HCT116 (cell line): ENCODE data around the gene WFDC6. TPM values are rescaled to one million over a fixed set of nuclear protein-coding genes. Genes with fewer than 3 reads are reported as not detected.

Experiments used
- ATAC-seq: fragments of 200-7000 bp; cut with Tn5 transposase; 2 replicates; pipeline ENCODE4 v1.9.1; 2020; ENCODE audit warnings: mild to moderate bottlenecking, moderate library complexity
- BruUV-seq: library from RNA; stranded (reverse); fragments of 400-500 nt; replicated peaks from 2 replicates; lab custom pipeline; 2021; lab: Mats Ljungman, UMichigan
- CTCF ChIA-PET: fragments of 300-600 bp; sonication (Branson Sonifier 250); formaldehyde crosslinking; loops from one replicate; lab custom pipeline; 2021; ENCODE audit warnings: antibody characterized with exemption; lab: Charles Lee
- POLR2A ChIA-PET: fragments of 300-600, 350-600 bp; sonication (Branson Sonifier 250); formaldehyde crosslinking; loops from one replicate; lab custom pipeline; 2021; ENCODE audit warnings: antibody characterized with exemption; lab: Charles Lee
- RAD21 ChIA-PET, 2 experiments: fragments of 300-600 bp; sonication (Branson Sonifier 250); formaldehyde crosslinking; loops; one replicate each; lab custom pipeline; 2023; ENCODE audit warnings: low total read pairs in 2 of 2; ENCODE audit not compliant: uncharacterized antibody in 2 of 2, unreplicated experiment in 2 of 2, low non-redundant PET in 1 of 2; lab: Charles Lee
- DNase-seq: peaks from one replicate; pipeline ENCODE4 v3.0.0-alpha.2; 2010; ENCODE audit warnings: low read depth, low spot score
- H2AFZ ChIP-seq: fragments of 200-600 bp; shearing (Covaris generic), sonication (generic); 2 replicates; pipeline ENCODE4 v1.6.1; 2017; ENCODE audit warnings: low read depth, mixed run types, mixed read lengths, antibody characterized with exemption, low read length; ENCODE audit not compliant: poor library complexity, severe bottlenecking
- H3K27ac ChIP-seq: 2 replicates; pipeline ENCODE4 v1.5.1; 2012; ENCODE audit warnings: low read depth, low read length
- H3K27me3 ChIP-seq: fragments of 200-600 bp; sonication (generic); 2 replicates; pipeline ENCODE4 v1.6.1; 2016; ENCODE audit warnings: mixed run types, low read length, mixed read lengths; ENCODE audit not compliant: insufficient read depth
- H3K36me3 ChIP-seq, 2 experiments: fragments of 200-500 bp in 1 of 2; fragments of 200-600 bp in 1 of 2; sonication (Bioruptor generic) in 1 of 2; sonication (generic) in 1 of 2; 2 replicates each; pipeline versions ENCODE4 v1.5.1 to v1.6.1; 2014 to 2016; ENCODE audit warnings: low read length in 2 of 2, inconsistent platforms in 1 of 2, mixed read lengths in 1 of 2, mixed run types in 1 of 2; ENCODE audit not compliant: insufficient read depth in 2 of 2, control insufficient read depth in 1 of 2
- H3K4me1 ChIP-seq, 2 experiments: fragments of 200-600 bp in 1 of 2; sonication (generic) in 1 of 2; 2 replicates each; pipeline versions ENCODE4 v1.5.1 to v1.6.1; 2012 to 2017; ENCODE audit warnings: low read length in 2 of 2, inconsistent platforms in 1 of 2, mild to moderate bottlenecking in 1 of 2, mixed read lengths in 1 of 2, mixed run types in 1 of 2, moderate library complexity in 1 of 2; ENCODE audit not compliant: insufficient read depth in 2 of 2, control insufficient read depth in 1 of 2
- H3K4me2 ChIP-seq: fragments of 200-600 bp; sonication (generic); 2 replicates; pipeline ENCODE4 v1.6.1; 2017; ENCODE audit warnings: mixed run types, low read length, mixed read lengths
- H3K4me3 ChIP-seq, 2 experiments: fragments of 200-600 bp in 1 of 2; sonication (generic) in 1 of 2; replicated peaks in 1 of 2; 2 replicates each; pipeline ENCODE4 v1.5.1; 2011 to 2016; ENCODE audit warnings: low read length in 2 of 2, control low read depth in 1 of 2, low read depth in 1 of 2, mild to moderate bottlenecking in 1 of 2, mixed read lengths in 1 of 2, mixed run types in 1 of 2
- H3K79me2 ChIP-seq: fragments of 200-600 bp; sonication (generic); 2 replicates; pipeline ENCODE4 v1.6.1; 2017; ENCODE audit warnings: mild to moderate bottlenecking, mixed run types, low read length, moderate library complexity, mixed read lengths; ENCODE audit not compliant: insufficient read depth
- H3K9ac ChIP-seq: fragments of 200-600 bp; sonication (generic); 2 replicates; pipeline ENCODE4 v1.6.1; 2016; ENCODE audit warnings: low read length, mixed read lengths
- H3K9me2 ChIP-seq: fragments of 200-600 bp; sonication (generic), shearing (Covaris generic); 2 replicates; pipeline ENCODE4 v1.6.1; 2017; ENCODE audit warnings: mixed run types, mild to moderate bottlenecking, moderate library complexity; ENCODE audit not compliant: insufficient read depth
- H3K9me3 ChIP-seq, 2 experiments: fragments of 200-500 bp in 1 of 2; fragments of 200-600 bp in 1 of 2; sonication (Bioruptor generic) in 1 of 2; sonication (generic) in 1 of 2; 2 replicates each; pipeline ENCODE4 v1.6.1; 2014 to 2017; ENCODE audit warnings: low read length in 2 of 2, mixed read lengths in 2 of 2, inconsistent platforms in 1 of 2, low read depth in 1 of 2, mild to moderate bottlenecking in 1 of 2, mixed run types in 1 of 2, moderate library complexity in 1 of 2; ENCODE audit not compliant: control insufficient read depth in 1 of 2, insufficient read depth in 1 of 2
- H4K20me1 ChIP-seq: fragments of 200-600 bp; sonication (generic), shearing (Covaris generic); 2 replicates; pipeline ENCODE4 v1.6.1; 2017; ENCODE audit warnings: mixed run types, mild to moderate bottlenecking, moderate library complexity; ENCODE audit not compliant: insufficient read depth
- CEBPB ChIP-seq: IDR thresholded peaks from 2 replicates; pipeline ENCODE4 v1.6.1; 2012; ENCODE audit warnings: low read depth
- EZH2 ChIP-seq: fragments of 200-600 bp; sonication (generic); IDR thresholded peaks from 2 replicates; pipeline ENCODE4 v1.6.1; 2017; ENCODE audit warnings: antibody characterized with exemption, mixed run types
- FOSL1 ChIP-seq: IDR thresholded peaks from 2 replicates; pipeline ENCODE4 v1.6.1; 2012; ENCODE audit warnings: low read depth
- JUND ChIP-seq: IDR thresholded peaks from 2 replicates; pipeline ENCODE4 v1.6.1; 2012
- POLR2A ChIP-seq: IDR thresholded peaks from 2 replicates; pipeline ENCODE4 v1.7.0; 2011; ENCODE audit warnings: borderline replicate concordance; ENCODE audit not compliant: insufficient read depth, insufficient read length; ENCODE audit errors: extremely low read depth
- POLR2AphosphoS5 ChIP-seq: IDR thresholded peaks from 2 replicates; pipeline ENCODE4 v1.6.1; 2011; ENCODE audit warnings: mild to moderate bottlenecking, low read depth, low read length, moderate library complexity
- SRF ChIP-seq: IDR thresholded peaks from 2 replicates; pipeline ENCODE4 v1.6.1; 2012; ENCODE audit warnings: low read depth
- TCF7L2 ChIP-seq: IDR thresholded peaks from 2 replicates; pipeline ENCODE4 v1.7.0; 2011; ENCODE audit warnings: borderline replicate concordance, inconsistent platforms; ENCODE audit not compliant: insufficient read depth, insufficient read length; ENCODE audit errors: extremely low read depth
- ZFX ChIP-seq: fragments of 450-650 bp; IDR thresholded peaks from 2 replicates; pipeline ENCODE4 v1.6.1; 2017
- intact Hi-C: fragments of 100-400 bp; cut with micrococcal nuclease; formaldehyde crosslinking; loops from 2 replicates; pipeline ENCODE4 v1.10.0; 2022
- total RNA-seq: library from RNA; stranded (reverse); gene quantifications from one replicate; pipeline ENCODE4 v1.2.1, GENCODE V29; 2021; ENCODE audit not compliant: unreplicated experiment
- TF ChIP-seq, protein P1 (sequence below): IDR thresholded peaks from 2 replicates; pipeline ENCODE4 v1.6.1; 2011; ENCODE audit warnings: mild to moderate bottlenecking, low read length, moderate library complexity; ENCODE audit not compliant: insufficient replicate concordance; ENCODE audit errors: extremely low read depth

Gene WFDC6
- total RNA-seq, 1 experiment from 2014 or later, result not detected

DNA sequence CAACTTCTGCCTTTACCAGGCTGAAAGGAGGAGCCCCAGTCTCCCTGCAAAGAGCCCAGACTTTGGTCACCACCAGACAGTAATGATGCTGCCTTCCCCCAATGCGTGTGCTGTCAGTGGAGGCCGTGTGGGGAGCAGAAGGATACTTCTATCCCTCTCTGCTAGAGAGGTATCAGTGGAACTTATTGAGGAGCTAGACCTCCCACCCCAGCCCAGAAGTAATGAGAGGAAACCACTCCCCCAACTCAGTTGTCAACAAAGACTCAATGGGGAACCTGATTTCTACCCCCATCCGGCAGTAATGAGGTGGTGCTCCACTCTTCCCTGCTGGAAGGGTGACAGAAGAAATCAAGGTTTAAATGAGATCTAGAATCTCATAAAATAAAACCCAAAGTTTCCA lies 44.2 kb upstream of the WFDC6 start:
- no peak overlapping the region for H3K9ac ChIP-seq
- no peaks in the 10 kb centered on the region for H3K4me1 ChIP-seq
- no peaks in the 10 kb centered on the region for H3K36me3 ChIP-seq
- no peak overlapping the region for H3K27ac ChIP-seq
- H3K27me3 ChIP-seq, result no peaks in the 10 kb centered on the region
- ChIA-PET CTCF (no interaction called here), POLR2A (no interaction called here), RAD21 (interaction anchor here in 1 of 2 experiments (0.6 kb wide), 1 partner anchor 65 kb away, joined by 4 read pairs; no protein-coding TSS in a partner anchor)
- no peak overlapping the region for H3K4me3 ChIP-seq
- ATAC-seq (no peak), DNase-seq (no peak)
- no peak for TF ChIP-seq CEBPB
- no peak for TF ChIP-seq JUND
- no peak for TF ChIP-seq POLR2A
- TF ChIP-seq SRF, result no peak
- TF ChIP-seq EZH2, result no peak
- no peak for TF ChIP-seq FOSL1
- no peak for TF ChIP-seq ZFX
- TF ChIP-seq POLR2AphosphoS5, result no peak
- TF ChIP-seq TCF7L2, result no peak
- TF ChIP-seq, protein P1, sequence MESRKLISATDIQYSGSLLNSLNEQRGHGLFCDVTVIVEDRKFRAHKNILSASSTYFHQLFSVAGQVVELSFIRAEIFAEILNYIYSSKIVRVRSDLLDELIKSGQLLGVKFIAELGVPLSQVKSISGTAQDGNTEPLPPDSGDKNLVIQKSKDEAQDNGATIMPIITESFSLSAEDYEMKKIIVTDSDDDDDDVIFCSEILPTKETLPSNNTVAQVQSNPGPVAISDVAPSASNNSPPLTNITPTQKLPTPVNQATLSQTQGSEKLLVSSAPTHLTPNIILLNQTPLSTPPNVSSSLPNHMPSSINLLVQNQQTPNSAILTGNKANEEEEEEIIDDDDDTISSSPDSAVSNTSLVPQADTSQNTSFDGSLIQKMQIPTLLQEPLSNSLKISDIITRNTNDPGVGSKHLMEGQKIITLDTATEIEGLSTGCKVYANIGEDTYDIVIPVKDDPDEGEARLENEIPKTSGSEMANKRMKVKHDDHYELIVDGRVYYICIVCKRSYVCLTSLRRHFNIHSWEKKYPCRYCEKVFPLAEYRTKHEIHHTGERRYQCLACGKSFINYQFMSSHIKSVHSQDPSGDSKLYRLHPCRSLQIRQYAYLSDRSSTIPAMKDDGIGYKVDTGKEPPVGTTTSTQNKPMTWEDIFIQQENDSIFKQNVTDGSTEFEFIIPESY, result no peak
- no peaks in the 10 kb centered on the region for H3K79me2 ChIP-seq
- intact Hi-C loops, result no loop called here
- no peak overlapping the region for H3K4me2 ChIP-seq
- no peak overlapping the region for H2AFZ ChIP-seq
- BruUV-seq, result no TSS peak
- H3K9me3 ChIP-seq, result no peaks in the 10 kb centered on the region
- no peaks in the 10 kb centered on the region for H3K9me2 ChIP-seq
- no peaks in the 10 kb centered on the region for H4K20me1 ChIP-seq
